Measurements from ENCODE around the gene KIDINS220. TPM values are rescaled to one million over a fixed set of nuclear protein-coding genes. Genes with fewer than 3 reads are reported as not detected.

KIDINS220 gene
- total and polyA plus RNA-seq, 8 donors, result 60.5 to 113 (median 95.0) TPM

- H3K36me3 ChIP-seq, result no peaks in the 10 kb centered on the region
- ATAC-seq (no peak), DNase-seq (no peak)
- no peak overlapping the region for H3K27ac ChIP-seq
- no peak overlapping the region for H3K4me3 ChIP-seq
- H3K4me1 ChIP-seq, result no peaks in the 10 kb centered on the region
- intact Hi-C loops (cut with DNase I), result no loop called here
- no peak for TF ChIP-seq CTCF (IDR thresholded peaks at IDR 0.05)
- H3K27me3 ChIP-seq, result no peaks in the 10 kb centered on the region
- H3K9me3 ChIP-seq, result no peaks in the 10 kb centered on the region
Measured at GRCh38 chr2:8720741-8721140, 116.7 kb downstream of the KIDINS220 start.

- Histone ChIP-seq H3K36me3 (no peaks in the 10 kb centered on the region), H3K9me3 (no peaks in the 10 kb centered on the region), H3K27me3 (no peaks in the 10 kb centered on the region), H3K4me3 (no peak overlapping the region), H3K27ac (no peak overlapping the region), H3K4me1 (no peaks in the 10 kb centered on the region)
- TF ChIP-seq CTCF (IDR thresholded peaks at IDR 0.05), result no peak
- DNase-seq (no peak), ATAC-seq (no peak)
- intact Hi-C loops (cut with DNase I), result no loop called here
Measured at GRCh38 chr2:8719528-8719927, 117.9 kb downstream of the KIDINS220 start.

- TF ChIP-seq CTCF (IDR thresholded peaks at IDR 0.05), result no peak
Measured at GRCh38 chr2:8714971-8715370, 122.4 kb downstream of the KIDINS220 start.

GRCh38 chr2:8714283-8714682 is 123.1 kb downstream of the KIDINS220 start:
- intact Hi-C loops (cut with DNase I), result no loop called here
- no peak for TF ChIP-seq CTCF (IDR thresholded peaks at IDR 0.05)
- no peaks in the 10 kb centered on the region for H3K9me3 ChIP-seq
- no peaks in the 10 kb centered on the region for H3K36me3 ChIP-seq
- no peak overlapping the region for H3K4me3 ChIP-seq
- no peaks in the 10 kb centered on the region for H3K27me3 ChIP-seq
- H3K4me1 ChIP-seq, result no peaks in the 10 kb centered on the region
- DNase-seq (no peak), ATAC-seq (no peak)
- no peak overlapping the region for H3K27ac ChIP-seq

More at GRCh38 chr2:8714971-8715370, 122.4 kb downstream of the KIDINS220 start:
- Histone ChIP-seq H3K9me3 (no peaks in the 10 kb centered on the region), H3K36me3 (no peaks in the 10 kb centered on the region), H3K4me1 (no peaks in the 10 kb centered on the region), H3K4me3 (no peak overlapping the region), H3K27ac (no peak overlapping the region), H3K27me3 (no peaks in the 10 kb centered on the region)
- no peak for DNase-seq
- ATAC-seq, result no peak
- intact Hi-C loops (cut with DNase I), result no loop called here

GRCh38 chr2:8710951-8711350 is 126.5 kb downstream of the KIDINS220 start:
- Histone ChIP-seq H3K27ac (no peak overlapping the region), H3K4me1 (no peaks in the 10 kb centered on the region), H3K9me3 (no peaks in the 10 kb centered on the region), H3K36me3 (no peaks in the 10 kb centered on the region), H3K27me3 (no peaks in the 10 kb centered on the region), H3K4me3 (no peak overlapping the region)
- TF ChIP-seq CTCF (IDR thresholded peaks at IDR 0.05), result no peak
- no peak for ATAC-seq
- intact Hi-C loops (cut with DNase I), result no loop called here
- DNase-seq, result no peak

Data from left lung (tissue), 10 donors.